Measurements from ENCODE around the gene TMEM18.
"Not testable (repeated sequence)": the region's sequence is repeated elsewhere in the genome, so short reads cannot be mapped to it uniquely, and the experiment has no call there.

TMEM18 gene

GRCh38 chr2:710867-711665, 33.9 kb upstream of the TMEM18 start:
- Histone ChIP-seq H3K9me3 (ENCODE audit: control insufficient read depth in 1 of 2, low read length in 2 of 2) (no peaks in the 10 kb centered on the region), H3K27ac (ENCODE audit: low read length) (no peak overlapping the region), H3K4me1 (ENCODE audit: control insufficient read depth in 1 of 2, insufficient read depth in 2 of 2, low read length in 2 of 2) (no peaks in the 10 kb centered on the region), H3K27me3 (ENCODE audit: low read depth, low read length) (no peaks in the 10 kb centered on the region), H3K4me3 (ENCODE audit: low read depth in 1 of 2, low read length in 2 of 2) (no peak overlapping the region), H3K36me3 (ENCODE audit: control insufficient read depth in 1 of 2, insufficient read depth in 2 of 2, low read length in 2 of 2) (no peaks in the 10 kb centered on the region)

- Histone ChIP-seq H3K4me3 (ENCODE audit: low read depth in 1 of 2, low read length in 2 of 2) (no peak overlapping the region), H3K9me3 (ENCODE audit: control insufficient read depth in 1 of 2, low read length in 2 of 2) (no peaks in the 10 kb centered on the region), H3K27me3 (ENCODE audit: low read depth, low read length) (no peaks in the 10 kb centered on the region), H3K4me1 (ENCODE audit: control insufficient read depth in 1 of 2, insufficient read depth in 2 of 2, low read length in 2 of 2) (no peaks in the 10 kb centered on the region), H3K36me3 (ENCODE audit: control insufficient read depth in 1 of 2, insufficient read depth in 2 of 2, low read length in 2 of 2) (no peaks in the 10 kb centered on the region), H3K27ac (ENCODE audit: low read length) (no peak overlapping the region)
These were observed 32.0 kb upstream of the TMEM18 start for GRCh38 chr2:709138-709765.

- no peaks in the 10 kb centered on the region for H3K27me3 ChIP-seq (ENCODE audit: low read depth, low read length)
- H3K27ac ChIP-seq (ENCODE audit: low read length), result no peak overlapping the region
- H3K9me3 ChIP-seq (ENCODE audit: control insufficient read depth in 1 of 2, low read length in 2 of 2), result no peaks in the 10 kb centered on the region
- no peaks in the 10 kb centered on the region for H3K4me1 ChIP-seq (ENCODE audit: control insufficient read depth in 1 of 2, insufficient read depth in 2 of 2, low read length in 2 of 2)
- H3K36me3 ChIP-seq (ENCODE audit: control insufficient read depth in 1 of 2, insufficient read depth in 2 of 2, low read length in 2 of 2), result no peaks in the 10 kb centered on the region
- no peak overlapping the region for H3K4me3 ChIP-seq (ENCODE audit: low read depth in 1 of 2, low read length in 2 of 2)
These were observed 31.5 kb upstream of the TMEM18 start for GRCh38 chr2:708667-709066.

- no peak overlapping the region for H3K27ac ChIP-seq (ENCODE audit: low read length)
- no peaks in the 10 kb centered on the region for H3K4me1 ChIP-seq (ENCODE audit: control insufficient read depth in 1 of 2, insufficient read depth in 2 of 2, low read length in 2 of 2)
- H3K36me3 ChIP-seq (ENCODE audit: control insufficient read depth in 1 of 2, insufficient read depth in 2 of 2, low read length in 2 of 2), result no peaks in the 10 kb centered on the region
- H3K4me3 ChIP-seq (ENCODE audit: low read depth in 1 of 2, low read length in 2 of 2), result no peak overlapping the region
- no peaks in the 10 kb centered on the region for H3K9me3 ChIP-seq (ENCODE audit: control insufficient read depth in 1 of 2, low read length in 2 of 2)
- H3K27me3 ChIP-seq (ENCODE audit: low read depth, low read length), result no peaks in the 10 kb centered on the region
These were observed 28.8 kb upstream of the TMEM18 start for GRCh38 chr2:705971-706511.

- H3K4me3 ChIP-seq (ENCODE audit: low read depth in 1 of 2, low read length in 2 of 2); H3K9me3 ChIP-seq (ENCODE audit: control insufficient read depth in 1 of 2, low read length in 2 of 2); H3K27me3 ChIP-seq (ENCODE audit: low read depth, low read length); H3K4me1 ChIP-seq (ENCODE audit: control insufficient read depth in 1 of 2, insufficient read depth in 2 of 2, low read length in 2 of 2); H3K27ac ChIP-seq (ENCODE audit: low read length); H3K36me3 ChIP-seq (ENCODE audit: control insufficient read depth in 1 of 2, insufficient read depth in 2 of 2, low read length in 2 of 2): not testable (repeated sequence)
These were observed 25.6 kb upstream of the TMEM18 start for GRCh38 chr2:702765-703164.

GRCh38 chr2:696999-697627, 19.9 kb upstream of the TMEM18 start:
- Histone ChIP-seq H3K27ac (ENCODE audit: low read length) (no peak overlapping the region), H3K36me3 (ENCODE audit: control insufficient read depth in 1 of 2, insufficient read depth in 2 of 2, low read length in 2 of 2) (no peaks in the 10 kb centered on the region), H3K4me3 (ENCODE audit: low read depth in 1 of 2, low read length in 2 of 2) (no peak overlapping the region), H3K4me1 (ENCODE audit: control insufficient read depth in 1 of 2, insufficient read depth in 2 of 2, low read length in 2 of 2) (no peaks in the 10 kb centered on the region), H3K27me3 (ENCODE audit: low read depth, low read length) (no peaks in the 10 kb centered on the region), H3K9me3 (ENCODE audit: control insufficient read depth in 1 of 2, low read length in 2 of 2) (peaks cover 0 to 3% of the 10 kb centered on the region in 2 donors)

- Histone ChIP-seq H3K4me3 (ENCODE audit: low read depth in 1 of 2, low read length in 2 of 2) (no peak overlapping the region), H3K36me3 (ENCODE audit: control insufficient read depth in 1 of 2, insufficient read depth in 2 of 2, low read length in 2 of 2) (no peaks in the 10 kb centered on the region), H3K27ac (ENCODE audit: low read length) (no peak overlapping the region)
These were observed 19.3 kb upstream of the TMEM18 start for GRCh38 chr2:696463-696862.

GRCh38 chr2:694906-695510, 17.8 kb upstream of the TMEM18 start:
- Histone ChIP-seq H3K27ac (ENCODE audit: low read length) (no peak overlapping the region), H3K9me3 (ENCODE audit: control insufficient read depth in 1 of 2, low read length in 2 of 2) (peaks cover 0 to 3% of the 10 kb centered on the region in 2 donors), H3K36me3 (ENCODE audit: control insufficient read depth in 1 of 2, insufficient read depth in 2 of 2, low read length in 2 of 2) (no peaks in the 10 kb centered on the region), H3K4me1 (ENCODE audit: control insufficient read depth in 1 of 2, insufficient read depth in 2 of 2, low read length in 2 of 2) (no peaks in the 10 kb centered on the region), H3K4me3 (ENCODE audit: low read depth in 1 of 2, low read length in 2 of 2) (no peak overlapping the region), H3K27me3 (ENCODE audit: low read depth, low read length) (no peaks in the 10 kb centered on the region)

More at GRCh38 chr2:696463-696862, 19.3 kb upstream of the TMEM18 start:
- Histone ChIP-seq H3K4me1 (ENCODE audit: control insufficient read depth in 1 of 2, insufficient read depth in 2 of 2, low read length in 2 of 2) (no peaks in the 10 kb centered on the region), H3K27me3 (ENCODE audit: low read depth, low read length) (no peaks in the 10 kb centered on the region), H3K9me3 (ENCODE audit: control insufficient read depth in 1 of 2, low read length in 2 of 2) (peaks cover 0 to 3% of the 10 kb centered on the region in 2 donors)

GRCh38 chr2:694174-694573, 17.0 kb upstream of the TMEM18 start:
- Histone ChIP-seq H3K27ac (ENCODE audit: low read length) (no peak overlapping the region), H3K36me3 (ENCODE audit: control insufficient read depth in 1 of 2, insufficient read depth in 2 of 2, low read length in 2 of 2) (no peaks in the 10 kb centered on the region), H3K4me1 (ENCODE audit: control insufficient read depth in 1 of 2, insufficient read depth in 2 of 2, low read length in 2 of 2) (no peaks in the 10 kb centered on the region), H3K9me3 (ENCODE audit: control insufficient read depth in 1 of 2, low read length in 2 of 2) (peaks cover 0 to under 1% of the 10 kb centered on the region in 2 donors), H3K4me3 (ENCODE audit: low read depth in 1 of 2, low read length in 2 of 2) (no peak overlapping the region), H3K27me3 (ENCODE audit: low read depth, low read length) (no peaks in the 10 kb centered on the region)

GRCh38 chr2:693606-694005, 16.4 kb upstream of the TMEM18 start:
- Histone ChIP-seq H3K4me3 (ENCODE audit: low read depth in 1 of 2, low read length in 2 of 2) (no peak overlapping the region), H3K4me1 (ENCODE audit: control insufficient read depth in 1 of 2, insufficient read depth in 2 of 2, low read length in 2 of 2) (no peaks in the 10 kb centered on the region), H3K36me3 (ENCODE audit: control insufficient read depth in 1 of 2, insufficient read depth in 2 of 2, low read length in 2 of 2) (no peaks in the 10 kb centered on the region), H3K27ac (ENCODE audit: low read length) (no peak overlapping the region), H3K27me3 (ENCODE audit: low read depth, low read length) (no peaks in the 10 kb centered on the region), H3K9me3 (ENCODE audit: control insufficient read depth in 1 of 2, low read length in 2 of 2) (no peaks in the 10 kb centered on the region)

- Histone ChIP-seq H3K9me3 (ENCODE audit: control insufficient read depth in 1 of 2, low read length in 2 of 2) (no peaks in the 10 kb centered on the region), H3K4me1 (ENCODE audit: control insufficient read depth in 1 of 2, insufficient read depth in 2 of 2, low read length in 2 of 2) (no peaks in the 10 kb centered on the region), H3K36me3 (ENCODE audit: control insufficient read depth in 1 of 2, insufficient read depth in 2 of 2, low read length in 2 of 2) (no peaks in the 10 kb centered on the region), H3K27me3 (ENCODE audit: low read depth, low read length) (no peaks in the 10 kb centered on the region), H3K27ac (ENCODE audit: low read length) (no peak overlapping the region), H3K4me3 (ENCODE audit: low read depth in 1 of 2, low read length in 2 of 2) (no peak overlapping the region)
These were observed 15.6 kb upstream of the TMEM18 start for GRCh38 chr2:692767-693166.
